SHP77 (cell line): ENCODE results near the gene TMEM178B.
"Not testable (repeated sequence)": the region's sequence is repeated elsewhere in the genome, so short reads cannot be mapped to it uniquely, and the experiment has no call there.

Experiments
- DNase-seq, 2 experiments: peaks; one replicate each; lab custom pipeline; 2025; lab: John Stamatoyannopoulos, UW

Gene TMEM178B

GRCh38 chr7:141184532-141185190, 110.8 kb downstream of the TMEM178B start:
- DNase-seq = no peak

GRCh38 chr7:141185369-141185967, 111.6 kb downstream of the TMEM178B start:
- DNase-seq = no peak

GRCh38 chr7:141189231-141189630, 115.4 kb downstream of the TMEM178B start:
- no peak for DNase-seq

- DNase-seq = no peak
Measured at GRCh38 chr7:141190495-141190894, 116.6 kb downstream of the TMEM178B start.

DNA sequence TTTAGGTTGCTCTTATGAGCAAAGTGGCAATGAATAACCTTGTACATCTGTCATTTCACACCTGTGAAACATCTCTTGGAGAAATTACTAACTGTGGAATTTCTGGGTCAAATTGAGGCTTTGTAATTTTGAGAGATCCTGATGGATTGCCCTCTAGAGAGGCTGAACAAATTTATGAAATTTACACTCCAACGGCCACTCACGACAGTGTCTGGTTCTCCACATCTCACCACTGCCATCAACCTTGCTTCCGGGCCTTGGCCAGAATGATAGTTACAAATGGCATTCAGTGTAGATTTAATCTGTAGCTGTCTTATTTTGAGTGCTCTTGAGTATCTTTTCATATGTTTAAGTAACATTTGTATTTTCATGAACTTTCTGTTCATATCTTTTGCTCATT, 117.4 kb downstream of the TMEM178B start:
- DNase-seq = no peak

DNA sequence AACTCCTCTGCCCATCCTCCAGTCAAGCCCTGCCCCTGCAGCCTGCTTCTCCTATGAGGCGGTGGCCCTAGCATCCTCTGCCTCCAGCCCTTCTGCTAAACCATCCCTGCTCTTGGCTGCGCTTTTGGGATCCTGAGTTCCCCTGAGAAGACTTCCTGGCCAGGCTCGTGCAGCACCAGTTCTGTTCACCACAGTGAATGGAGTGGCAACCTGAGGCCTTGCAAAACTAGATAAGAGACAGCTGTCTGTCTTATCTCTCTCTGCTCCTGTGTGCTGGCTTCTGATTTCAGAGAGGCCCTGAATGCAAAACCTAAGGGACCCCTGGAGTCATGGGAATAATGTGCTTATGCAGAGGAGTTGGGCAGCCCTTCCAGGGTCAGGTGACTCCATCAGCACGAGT, 119.2 kb downstream of the TMEM178B start:
- no peak for DNase-seq

DNA sequence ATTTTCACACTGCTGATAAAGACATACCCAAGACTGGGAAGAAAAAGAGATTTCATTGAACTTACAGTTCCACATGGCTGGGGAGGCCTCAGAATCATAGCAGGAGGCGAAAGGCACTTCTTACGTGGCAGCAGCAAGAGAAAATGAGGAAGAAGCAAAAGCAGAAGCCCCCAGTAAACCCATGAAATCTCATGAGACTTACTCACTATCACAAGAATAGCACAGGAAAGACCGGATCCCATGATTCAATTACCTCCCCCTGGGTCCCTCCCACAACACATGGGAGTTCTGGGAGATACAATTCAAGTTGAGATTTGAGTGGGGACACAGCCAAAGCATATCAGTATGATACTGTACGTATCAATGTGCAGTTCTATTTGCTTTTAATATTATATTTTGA, 121.9 kb downstream of the TMEM178B start:
- DNase-seq = not testable (repeated sequence)

DNA sequence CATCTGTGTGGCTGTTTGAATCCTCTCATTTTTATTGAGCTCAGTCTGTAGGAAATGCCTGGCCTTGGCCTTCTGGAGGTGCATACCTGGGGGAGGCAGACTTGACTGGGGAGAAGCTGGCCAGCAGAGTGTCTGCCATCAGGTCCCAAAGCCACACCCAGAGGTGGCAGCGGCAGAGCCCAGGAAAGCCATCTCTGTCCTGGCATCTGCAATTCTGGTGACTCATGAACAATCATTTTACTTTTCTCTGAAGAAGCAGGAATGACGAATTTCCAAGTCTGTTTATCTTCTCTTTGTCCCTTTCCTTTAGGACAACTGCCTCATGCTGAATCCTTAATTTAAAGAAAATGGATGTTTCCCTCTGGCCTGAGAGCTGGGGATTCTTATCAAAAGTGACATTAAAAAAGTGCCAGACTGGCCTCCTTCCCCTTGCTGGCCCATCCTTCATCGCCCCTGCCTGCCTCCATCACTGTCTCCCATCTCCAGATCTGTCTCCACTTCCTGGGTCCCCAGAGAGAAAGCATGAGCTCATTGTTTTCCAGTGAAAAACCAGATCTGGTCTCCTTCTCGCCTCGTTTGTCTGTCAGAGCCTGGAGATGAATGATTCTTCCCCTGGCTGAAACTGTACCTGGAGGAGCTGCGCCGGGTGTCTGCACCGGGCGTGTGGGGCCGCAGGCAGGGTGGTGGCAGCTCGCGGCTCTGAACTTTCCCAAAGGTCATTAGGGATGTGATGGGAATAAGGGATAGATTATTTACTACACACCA, 124.5 kb downstream of the TMEM178B start:
- no peak for DNase-seq

- DNase-seq = no peak
Measured at GRCh38 chr7:141200191-141201108, 126.6 kb downstream of the TMEM178B start.

GRCh38 chr7:141201145-141201885, 127.5 kb downstream of the TMEM178B start:
- DNase-seq = no peak

DNA sequence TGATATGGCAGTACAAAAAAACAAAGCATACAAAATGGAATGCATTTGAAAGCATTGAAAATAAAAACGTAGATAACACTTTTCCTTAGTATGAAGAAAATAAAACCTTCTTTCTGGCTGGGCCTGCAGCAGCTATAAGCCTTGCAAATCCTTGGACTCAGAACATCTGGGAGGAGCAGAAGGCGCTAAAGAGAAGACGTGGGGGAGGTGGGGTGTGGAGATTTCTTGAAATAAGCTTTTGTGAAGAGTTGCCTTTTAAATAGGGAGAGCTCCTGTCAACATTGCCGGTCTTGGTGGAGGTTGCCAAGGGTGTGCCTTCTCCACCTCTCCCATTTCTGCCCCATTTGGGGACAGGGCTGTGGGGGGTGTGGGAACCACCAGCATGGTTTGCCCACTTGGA, 128.7 kb downstream of the TMEM178B start:
- DNase-seq = no peak

DNA sequence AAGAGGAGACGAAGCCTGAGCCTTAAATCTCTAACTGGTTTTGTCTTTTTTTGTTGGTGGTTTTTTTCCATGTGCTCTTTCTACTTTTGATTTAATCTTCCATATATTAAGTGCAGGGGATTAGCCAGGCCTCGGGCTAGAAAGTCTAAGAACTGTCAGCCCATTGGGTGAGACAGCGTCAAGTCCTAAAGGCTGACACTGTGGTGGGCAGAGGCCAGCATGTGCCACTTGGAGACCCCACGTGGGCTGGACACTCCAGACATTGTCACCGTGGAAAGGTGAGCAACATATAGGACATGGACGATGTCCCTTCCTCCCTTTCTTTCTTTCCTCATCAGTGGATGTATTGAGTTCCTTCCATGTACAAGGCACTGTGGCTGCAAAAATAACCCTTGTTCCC, 129.3 kb downstream of the TMEM178B start:
- no peak for DNase-seq

DNA sequence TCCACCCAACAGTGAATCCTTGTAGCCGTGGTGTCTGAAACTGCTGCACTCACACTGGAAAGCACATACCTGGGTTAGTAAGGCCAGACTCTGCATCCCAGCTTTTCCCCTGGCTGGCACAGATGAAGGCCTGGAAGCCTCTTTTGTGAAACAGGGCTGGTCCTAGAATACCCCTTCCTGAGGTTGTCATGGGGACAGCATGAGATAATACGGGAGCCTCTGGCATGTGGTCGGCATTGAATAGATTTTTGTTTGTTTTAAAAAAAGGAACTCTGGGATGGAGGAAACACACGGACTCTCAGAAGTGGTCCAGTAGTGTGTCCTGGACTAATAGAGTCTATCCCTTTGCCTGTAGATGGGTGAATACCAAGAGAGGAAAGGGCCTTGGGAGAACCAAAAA, 129.7 kb downstream of the TMEM178B start:
- DNase-seq = no peak

DNA sequence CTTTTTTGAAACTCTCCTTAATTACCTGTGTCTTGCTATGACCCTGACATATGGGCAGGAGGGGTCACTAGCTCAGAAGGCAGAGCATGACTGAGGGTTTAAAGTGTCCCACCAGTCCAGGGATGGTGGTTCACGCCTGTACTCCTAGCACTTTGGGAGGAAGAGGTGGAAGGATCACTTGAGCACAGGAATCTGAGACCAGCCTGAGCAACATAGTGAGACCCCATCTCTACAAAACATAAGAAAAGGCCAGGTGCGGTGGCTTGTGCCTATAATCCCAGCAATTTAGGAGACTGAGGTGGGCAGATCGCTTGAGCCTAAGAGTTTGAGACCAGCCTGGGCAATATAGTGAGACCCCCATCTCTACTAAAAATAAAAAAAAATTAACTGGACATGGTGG, 133.8 kb downstream of the TMEM178B start:
- no peak for DNase-seq

DNA sequence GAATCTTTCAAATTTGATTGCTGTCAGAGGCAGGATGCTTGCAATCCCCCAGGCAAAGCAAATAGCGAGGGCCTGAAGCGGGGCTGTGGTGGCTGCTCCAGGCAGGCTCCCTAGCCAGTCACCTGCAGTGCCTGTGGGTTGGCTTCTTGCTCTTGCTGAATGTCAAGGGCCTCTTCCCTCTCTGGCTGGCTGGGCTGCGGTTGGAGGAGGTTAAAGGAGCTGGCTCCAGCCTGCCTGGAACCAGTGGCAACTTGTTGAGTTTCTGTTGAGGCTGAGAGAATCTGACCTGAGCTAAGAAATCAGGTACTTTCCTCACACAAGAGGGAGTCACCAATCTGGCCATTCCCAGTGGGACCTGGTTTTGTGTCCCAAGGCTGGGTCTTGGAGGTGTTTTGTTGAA, 134.7 kb downstream of the TMEM178B start:
- DNase-seq = peak; percentile 24 to 51

- no peak for DNase-seq
Measured at GRCh38 chr7:141209454-141209853, 135.6 kb downstream of the TMEM178B start.

- no peak for DNase-seq
Measured at GRCh38 chr7:141210862-141211261, 137.0 kb downstream of the TMEM178B start.

DNA sequence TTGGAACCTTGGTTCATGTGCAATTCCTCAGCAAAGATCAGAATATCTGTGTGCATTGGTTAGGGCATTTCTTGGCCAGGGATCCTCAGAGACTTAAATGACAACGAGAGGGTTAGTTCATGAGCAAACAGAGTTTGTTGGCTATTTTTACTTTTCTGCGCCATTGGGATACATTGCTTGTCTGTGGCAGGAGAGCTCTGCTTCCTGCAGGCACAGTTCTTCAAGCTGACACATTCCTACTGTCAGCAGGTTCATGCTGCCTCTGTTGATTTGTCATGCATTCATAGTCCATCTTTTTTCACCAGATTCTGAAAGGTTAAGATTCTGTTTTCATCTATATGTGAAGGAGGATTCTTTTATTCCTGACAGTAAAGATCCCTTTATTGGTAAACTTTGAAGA, 139.4 kb downstream of the TMEM178B start:
- no peak for DNase-seq

DNA sequence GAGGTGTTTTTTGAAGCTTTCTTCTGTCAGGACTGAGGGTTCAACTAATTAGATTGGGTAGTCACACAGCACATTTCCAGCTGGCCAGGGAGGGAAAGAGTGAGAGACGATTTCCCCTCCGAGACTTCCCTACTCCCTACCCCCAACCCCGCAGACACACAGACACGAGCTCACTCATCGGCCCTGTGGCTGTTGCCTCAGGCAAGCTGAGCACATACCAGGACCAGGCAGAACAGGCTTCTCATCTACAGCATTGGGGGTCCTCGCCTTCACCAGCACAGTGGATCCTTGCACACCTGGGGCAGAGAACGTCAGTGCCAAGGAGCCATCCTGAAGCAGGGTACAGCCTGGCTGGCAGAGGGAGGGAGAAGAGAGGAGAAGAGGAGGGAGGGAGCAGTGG, 144.1 kb downstream of the TMEM178B start:
- DNase-seq = no peak

- no peak for DNase-seq
Measured at GRCh38 chr7:141218941-141219340, 145.1 kb downstream of the TMEM178B start.

DNA sequence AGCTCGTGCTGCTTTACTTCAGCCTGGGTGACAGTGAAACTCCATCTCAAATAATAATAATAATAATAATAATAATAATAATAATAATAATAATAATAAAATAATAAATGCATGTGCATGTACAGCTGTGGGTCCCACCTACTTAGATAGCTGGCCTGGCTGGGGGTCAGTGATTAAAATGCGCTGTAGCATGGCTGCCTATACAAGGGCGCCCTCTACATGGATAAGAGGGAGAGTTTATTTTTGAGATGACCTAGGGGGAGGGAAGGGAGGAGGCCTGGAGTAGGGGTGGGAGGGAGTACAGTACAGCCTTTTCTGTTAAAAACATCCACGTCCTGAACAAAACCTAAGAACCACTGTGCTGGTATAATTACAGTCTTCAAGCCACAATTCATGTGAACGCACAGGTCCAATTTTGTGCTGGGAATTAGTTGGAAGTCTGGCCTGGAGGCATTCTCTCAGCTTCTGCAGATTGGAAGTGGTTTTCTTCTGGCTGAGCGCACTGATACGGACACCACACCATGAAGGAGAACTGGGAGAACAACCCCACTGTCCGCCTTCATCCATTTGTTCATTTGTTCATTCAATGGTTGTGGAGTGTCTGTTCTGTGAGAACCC, 146.5 kb downstream of the TMEM178B start:
- peak; percentile 59 for DNase-seq
